ELR (cell line): ENCODE measurements around the gene SCN8A.
"Not testable (repeated sequence)": the region's sequence is repeated elsewhere in the genome, so short reads cannot be mapped to it uniquely, and the experiment has no call there.

Experiments
- DNase-seq: peaks from one replicate; pipeline ENCODE4 v3.0.0-alpha.2; 2015; ENCODE audit warnings: low read depth

The SCN8A gene

GRCh38 chr12:51766067-51766676 is 175.1 kb downstream of the SCN8A start:
- no peak for DNase-seq

- DNase-seq: no peak
Measured at GRCh38 chr12:51771008-51771407, 180.0 kb downstream of the SCN8A start.

- DNase-seq: peak; percentile 78
Measured at GRCh38 chr12:51773145-51773869, 182.3 kb downstream of the SCN8A start.

GRCh38 chr12:51774933-51775332 is 183.9 kb downstream of the SCN8A start:
- no peak for DNase-seq

GRCh38 chr12:51777457-51777856 is 186.4 kb downstream of the SCN8A start:
- DNase-seq: no peak

- no peak for DNase-seq
Measured at GRCh38 chr12:51777973-51778372, 186.9 kb downstream of the SCN8A start.

GRCh38 chr12:51779876-51780275 is 188.8 kb downstream of the SCN8A start:
- DNase-seq: no peak

- no peak for DNase-seq
Measured at GRCh38 chr12:51784688-51785087, 193.7 kb downstream of the SCN8A start.

- no peak for DNase-seq
Measured at GRCh38 chr12:51785906-51786305, 194.9 kb downstream of the SCN8A start.

- peak; percentile 89 for DNase-seq
Measured at GRCh38 chr12:51788876-51789275, 197.8 kb downstream of the SCN8A start.

GRCh38 chr12:51792417-51792816 is 201.4 kb downstream of the SCN8A start:
- no peak for DNase-seq

GRCh38 chr12:51793201-51793600 is 202.2 kb downstream of the SCN8A start:
- DNase-seq: peak; percentile 40

- DNase-seq: no peak
Measured at GRCh38 chr12:51797301-51797700, 206.3 kb downstream of the SCN8A start.

GRCh38 chr12:51798051-51798450 is 207.0 kb downstream of the SCN8A start:
- DNase-seq: not testable (repeated sequence)

GRCh38 chr12:51798501-51798900 is 207.5 kb downstream of the SCN8A start:
- peak; percentile 34 for DNase-seq

- DNase-seq: no peak
Measured at GRCh38 chr12:51801027-51801426, 210.0 kb downstream of the SCN8A start.

- DNase-seq: no peak
Measured at GRCh38 chr12:51806896-51807295, 215.9 kb downstream of the SCN8A start.

- DNase-seq: no peak
Measured at GRCh38 chr12:51809193-51809592, 218.2 kb downstream of the SCN8A start.

- no peak for DNase-seq
Measured at GRCh38 chr12:51811203-51812202, 220.5 kb downstream of the SCN8A start.

- no peak for DNase-seq
Measured at GRCh38 chr12:51812871-51813270, 221.8 kb downstream of the SCN8A start.

GRCh38 chr12:51813931-51814310 is 222.9 kb downstream of the SCN8A start:
- no peak for DNase-seq

GRCh38 chr12:51814311-51815088 is 223.5 kb downstream of the SCN8A start:
- DNase-seq: peak; percentile 85
